ENCODE measurements around the gene ANKRD50. TPM values are rescaled to one million over a fixed set of nuclear protein-coding genes. Genes with fewer than 3 reads are reported as not detected.
A peak's percentile ranks its signal among the peaks of the same experiment; 100 is the strongest.

Gene ANKRD50
- total RNA-seq, 1 donor from 2014 or later: 29.4 TPM

- Histone ChIP-seq H3K4me3 (ENCODE audit: insufficient read depth, low read depth, low read length) (no peak overlapping the region), H4K20me1 (ENCODE audit: insufficient read depth, low read length) (no peaks in the 10 kb centered on the region), H3K9me3 (ENCODE audit: insufficient read depth, low read depth, low read length) (no peaks in the 10 kb centered on the region), H3K27ac (ENCODE audit: low read depth, low read length) (no peak overlapping the region), H3K9ac (ENCODE audit: low read length) (no peak overlapping the region), H2AFZ (ENCODE audit: low read depth, low read length) (no peak overlapping the region), H3K27me3 (ENCODE audit: insufficient read depth, low read length) (no peaks in the 10 kb centered on the region), H3K79me2 (ENCODE audit: insufficient read depth, low read length) (no peaks in the 10 kb centered on the region), H3K4me2 (ENCODE audit: low read length) (no peak overlapping the region), H3K36me3 (ENCODE audit: insufficient read depth, low read length) (no peaks in the 10 kb centered on the region), H3K4me1 (ENCODE audit: insufficient read depth, low read length) (no peaks in the 10 kb centered on the region)
- DNase-seq (ENCODE audit: low read depth) (no peak), FAIRE-seq (no peak)
- Mint-ChIP-seq H3K4me1 (ENCODE audit: low read depth, unreplicated experiment) (no peaks in the 10 kb centered on the region), H3K36me3 (ENCODE audit: low read depth, unreplicated experiment) (no peaks in the 10 kb centered on the region), H3K4me3 (ENCODE audit: unreplicated experiment) (no peak overlapping the region), H3K9me3 (ENCODE audit: unreplicated experiment) (no peaks in the 10 kb centered on the region), H3K27ac (ENCODE audit: unreplicated experiment) (no peak overlapping the region), H3K27me3 (ENCODE audit: low read depth, unreplicated experiment) (no peaks in the 10 kb centered on the region)
- TF ChIP-seq CTCF (IDR thresholded peaks at IDR 0.05; ENCODE audit: insufficient read depth, low read depth, low read length) (no peak), EZH2 (IDR thresholded peaks at IDR 0.05; ENCODE audit: insufficient read depth, low read length) (no peak)
Measured at GRCh38 chr4:124748965-124749364, 36.4 kb upstream of the ANKRD50 start.

GRCh38 chr4:124745985-124746801 is 33.7 kb upstream of the ANKRD50 start:
- no peak overlapping the region for H3K4me2 ChIP-seq (ENCODE audit: low read length)
- Mint-ChIP-seq H3K4me1 (ENCODE audit: low read depth, unreplicated experiment) (no peaks in the 10 kb centered on the region), H3K27me3 (ENCODE audit: low read depth, unreplicated experiment) (no peaks in the 10 kb centered on the region), H3K27ac (ENCODE audit: unreplicated experiment) (no peak overlapping the region), H3K36me3 (ENCODE audit: low read depth, unreplicated experiment) (no peaks in the 10 kb centered on the region), H3K4me3 (ENCODE audit: unreplicated experiment) (no peak overlapping the region), H3K9me3 (ENCODE audit: unreplicated experiment) (no peaks in the 10 kb centered on the region)
- no peak for DNase-seq (ENCODE audit: low read depth)
- H3K4me3 ChIP-seq (ENCODE audit: insufficient read depth, low read depth, low read length): no peak overlapping the region
- H2AFZ ChIP-seq (ENCODE audit: low read depth, low read length): no peak overlapping the region
- H3K27ac ChIP-seq (ENCODE audit: low read depth, low read length): no peak overlapping the region
- no peaks in the 10 kb centered on the region for H3K4me1 ChIP-seq (ENCODE audit: insufficient read depth, low read length)
- H4K20me1 ChIP-seq (ENCODE audit: insufficient read depth, low read length): no peaks in the 10 kb centered on the region
- TF ChIP-seq CTCF (IDR thresholded peaks at IDR 0.05; ENCODE audit: insufficient read depth, low read depth, low read length) (no peak), EZH2 (IDR thresholded peaks at IDR 0.05; ENCODE audit: insufficient read depth, low read length) (no peak)
- H3K9ac ChIP-seq (ENCODE audit: low read length): no peak overlapping the region
- FAIRE-seq: peak; percentile 29
- no peaks in the 10 kb centered on the region for H3K27me3 ChIP-seq (ENCODE audit: insufficient read depth, low read length)
- H3K36me3 ChIP-seq (ENCODE audit: insufficient read depth, low read length): no peaks in the 10 kb centered on the region
- no peaks in the 10 kb centered on the region for H3K9me3 ChIP-seq (ENCODE audit: insufficient read depth, low read depth, low read length)
- H3K79me2 ChIP-seq (ENCODE audit: insufficient read depth, low read length): no peaks in the 10 kb centered on the region

DNA sequence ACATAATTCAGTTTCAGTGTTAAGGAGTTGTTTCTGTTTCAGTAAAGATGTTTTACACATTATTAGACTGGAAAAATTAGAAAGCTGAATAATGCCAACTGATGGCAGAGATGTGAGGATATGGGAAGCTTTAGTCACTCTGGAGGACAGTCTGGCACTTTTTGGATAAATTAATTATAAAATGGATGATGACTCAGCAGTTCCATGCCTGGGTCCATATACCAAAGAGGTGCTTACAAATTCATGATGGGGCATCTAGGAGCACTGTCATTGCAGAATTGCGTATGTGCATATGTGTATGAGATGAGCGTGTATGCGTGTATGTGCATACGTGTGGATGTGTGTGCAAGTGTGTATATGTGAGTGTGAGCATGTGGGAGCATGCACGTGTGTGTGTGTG is 31.2 kb upstream of the ANKRD50 start:
- Histone ChIP-seq H3K79me2 (ENCODE audit: insufficient read depth, low read length) (no peaks in the 10 kb centered on the region), H3K27ac (ENCODE audit: low read depth, low read length) (no peak overlapping the region), H3K4me1 (ENCODE audit: insufficient read depth, low read length) (no peaks in the 10 kb centered on the region), H3K27me3 (ENCODE audit: insufficient read depth, low read length) (no peaks in the 10 kb centered on the region), H3K4me2 (ENCODE audit: low read length) (no peak overlapping the region), H2AFZ (ENCODE audit: low read depth, low read length) (no peak overlapping the region), H3K4me3 (ENCODE audit: insufficient read depth, low read depth, low read length) (no peak overlapping the region), H3K36me3 (ENCODE audit: insufficient read depth, low read length) (no peaks in the 10 kb centered on the region), H3K9ac (ENCODE audit: low read length) (no peak overlapping the region), H4K20me1 (ENCODE audit: insufficient read depth, low read length) (no peaks in the 10 kb centered on the region), H3K9me3 (ENCODE audit: insufficient read depth, low read depth, low read length) (no peaks in the 10 kb centered on the region)
- Mint-ChIP-seq H3K4me3 (ENCODE audit: unreplicated experiment) (no peak overlapping the region), H3K27me3 (ENCODE audit: low read depth, unreplicated experiment) (no peaks in the 10 kb centered on the region), H3K27ac (ENCODE audit: unreplicated experiment) (no peak overlapping the region), H3K4me1 (ENCODE audit: low read depth, unreplicated experiment) (no peaks in the 10 kb centered on the region), H3K36me3 (ENCODE audit: low read depth, unreplicated experiment) (no peaks in the 10 kb centered on the region), H3K9me3 (ENCODE audit: unreplicated experiment) (no peaks in the 10 kb centered on the region)
- DNase-seq (ENCODE audit: low read depth) (no peak), FAIRE-seq (no peak)
- TF ChIP-seq EZH2 (IDR thresholded peaks at IDR 0.05; ENCODE audit: insufficient read depth, low read length) (no peak), CTCF (IDR thresholded peaks at IDR 0.05; ENCODE audit: insufficient read depth, low read depth, low read length) (no peak)
